ENCODE measurements around the gene STPG1. TPM values are rescaled to one million over a fixed set of nuclear protein-coding genes. Genes with fewer than 3 reads are reported as not detected.

STPG1 gene
- total and polyA plus RNA-seq, 2 of the 13 experiments (the other 11 are each of a cell fraction or from before 2014, with no cell fraction given): 3.4 to 4.3 TPM

GRCh38 chr1:24441480-24441879 lies 27.9 kb upstream of the STPG1 start:
- in situ Hi-C loops (cut with HindIII; ENCODE audit: extremely low pct_ligation_motif_present, low pct_unique_long_range_greater_than_20kb) (no loop called here), intact Hi-C loops (cut with micrococcal nuclease; ENCODE audit: unreplicated experiment) (no loop called here)
- Histone ChIP-seq H3K36me3 (replicated peaks in 1 of 2; ENCODE audit: control insufficient read depth in 1 of 2, insufficient read depth in 2 of 2, low read length in 2 of 2) (no peaks in the 10 kb centered on the region), H3K27me3 (ENCODE audit: control insufficient read depth in 1 of 2, insufficient read depth in 2 of 2, low read length in 2 of 2) (no peaks in the 10 kb centered on the region), H2AFZ (ENCODE audit: low read length) (no peak overlapping the region), H3K9ac (ENCODE audit: insufficient read depth, low read depth, low read length) (no peak overlapping the region), H3K9me3 (ENCODE audit: low read length) (no peaks in the 10 kb centered on the region), H3K4me2 (ENCODE audit: low read depth, low read length) (no peak overlapping the region), H4K20me1 (ENCODE audit: insufficient read depth, low read length) (no peaks in the 10 kb centered on the region), H3K4me3 (replicated peaks in 1 of 3; ENCODE audit: insufficient read depth in 1 of 3, low read depth in 2 of 3, low read length in 3 of 3) (no peak overlapping the region), H3K79me2 (ENCODE audit: insufficient read depth, low read length) (no peaks in the 10 kb centered on the region), H3K4me1 (ENCODE audit: insufficient read depth, low read length) (peaks cover 5% of the 10 kb centered on the region; the same call in 1 of the 2 replicates), H3K27ac (ENCODE audit: extremely low read length, insufficient read depth, low read length) (no peak overlapping the region)
- DNase-seq (ENCODE audit: low spot score): no peak
- no peak for ATAC-seq
- FAIRE-seq: no peak
- BruUV-seq (replicated peaks): no TSS peak
- ChIA-PET CTCF (ENCODE audit: low intra/inter-chr PET ratio, low total read pairs) (no interaction called here), POLR2A (no interaction called here)
- 75% methylated on average over 7 of the region's 7 CpGs for WGBS (ENCODE audit: low lambda C conversion rate)
- TF ChIP-seq NFE2L2 (IDR thresholded peaks at IDR 0.05; ENCODE audit: low read length) (no peak), RFX5 (IDR thresholded peaks at IDR 0.05; ENCODE audit: low read depth, low read length) (no peak), MAZ (IDR thresholded peaks at IDR 0.05; ENCODE audit: borderline replicate concordance, low read depth, low read length) (no peak), MAZ (CRISPR knock-in tag; IDR thresholded peaks at IDR 0.05; ENCODE audit: low read depth) (no peak), ZNF431 (CRISPR knock-in tag; IDR thresholded peaks at IDR 0.05; ENCODE audit: borderline replicate concordance, low read depth) (no peak), MTF2 (CRISPR knock-in tag; IDR thresholded peaks at IDR 0.05; ENCODE audit: borderline replicate concordance) (no peak), KDM4B (CRISPR knock-in tag; IDR thresholded peaks at IDR 0.05) (no peak), MAF1 (CRISPR knock-in tag; IDR thresholded peaks at IDR 0.05; ENCODE audit: borderline replicate concordance) (no peak), NFIC (IDR thresholded peaks at IDR 0.05; ENCODE audit: low read length) (no peak), TFDP1 (CRISPR knock-in tag; IDR thresholded peaks at IDR 0.05; ENCODE audit: borderline replicate concordance) (no peak), AHR (CRISPR knock-in tag; IDR thresholded peaks at IDR 0.05) (no peak), ZFP91 (CRISPR knock-in tag; IDR thresholded peaks at IDR 0.05; ENCODE audit: borderline replicate concordance) (no peak), MYPOP (CRISPR knock-in tag; IDR thresholded peaks at IDR 0.05) (no peak), U2AF1 (optimal IDR thresholded peaks at IDR 0.05; ENCODE audit: low read depth, low read length) (no peak), RERE (CRISPR knock-in tag; IDR thresholded peaks at IDR 0.05; ENCODE audit: low read depth) (no peak), ZIK1 (CRISPR knock-in tag; IDR thresholded peaks at IDR 0.05; ENCODE audit: borderline replicate concordance, low read depth) (no peak), SNAPC2 (CRISPR knock-in tag; IDR thresholded peaks at IDR 0.05) (no peak)

Data from HepG2 (cell line).